Central memory CD8-positive, alpha-beta T cell (primary cell): ENCODE measurements around the gene TMEM30A.

Source experiments
- ATAC-seq: fragments of 150-1000 bp; cut with Tn5 transposase; replicated peaks from 2 replicates; pipeline ENCODE4 v1.10.0; 2022; ENCODE audit warnings: mild to moderate bottlenecking, moderate FRiP score, moderate number of reproducible peaks; ENCODE audit not compliant: poor library complexity, severe bottlenecking; ENCODE audit errors: extremely low read depth
- DNase-seq, 2 donors: peaks; one replicate each; pipeline ENCODE4 v3.0.0; 2021; ENCODE audit warnings: low spot score in 2 of 2
- H3K27ac Mint-ChIP-seq: one replicate; pipeline ENCODE4 v1.8.0; 2022; ENCODE audit warnings: low read depth, mild to moderate bottlenecking, moderate library complexity, mixed read lengths
- H3K27me3 Mint-ChIP-seq: one replicate; pipeline ENCODE4 v1.8.0; 2022; ENCODE audit warnings: mixed read lengths
- H3K36me3 Mint-ChIP-seq: one replicate; pipeline ENCODE4 v1.8.0; 2022; ENCODE audit warnings: mild to moderate bottlenecking, moderate library complexity, mixed read lengths; ENCODE audit not compliant: insufficient read depth
- H3K4me1 Mint-ChIP-seq: one replicate; pipeline ENCODE4 v1.8.0; 2022; ENCODE audit warnings: mixed read lengths
- H3K4me3 Mint-ChIP-seq: one replicate; pipeline ENCODE4 v1.8.0; 2022; ENCODE audit warnings: mild to moderate bottlenecking, moderate library complexity, mixed read lengths
- H3K9me3 Mint-ChIP-seq: one replicate; pipeline ENCODE4 v1.8.0; 2022; ENCODE audit warnings: mixed read lengths

The TMEM30A gene

GRCh38 chr6:75217193-75217592, 67.4 kb downstream of the TMEM30A start:
- Mint-ChIP-seq H3K27me3 (peaks cover 46% of the 10 kb centered on the region), H3K4me3 (no peak overlapping the region), H3K9me3 (no peaks in the 10 kb centered on the region), H3K36me3 (no peaks in the 10 kb centered on the region), H3K27ac (no peak overlapping the region), H3K4me1 (no peaks in the 10 kb centered on the region)
- no peak for DNase-seq
- no peak for ATAC-seq

GRCh38 chr6:75215291-75215690, 69.3 kb downstream of the TMEM30A start:
- Mint-ChIP-seq H3K36me3 (no peaks in the 10 kb centered on the region), H3K9me3 (no peaks in the 10 kb centered on the region), H3K4me3 (no peak overlapping the region), H3K27me3 (peaks cover 52% of the 10 kb centered on the region), H3K27ac (no peak overlapping the region), H3K4me1 (peaks cover 5% of the 10 kb centered on the region)
- no peak for DNase-seq
- ATAC-seq = no peak

GRCh38 chr6:75213732-75214131, 70.9 kb downstream of the TMEM30A start:
- no peak overlapping the region for H3K4me3 Mint-ChIP-seq
- no peak overlapping the region for H3K27ac Mint-ChIP-seq
- peaks cover 10% of the 10 kb centered on the region for H3K4me1 Mint-ChIP-seq
- H3K9me3 Mint-ChIP-seq = no peaks in the 10 kb centered on the region
- H3K27me3 Mint-ChIP-seq = peaks cover 52% of the 10 kb centered on the region
- peaks cover 1% of the 10 kb centered on the region for H3K36me3 Mint-ChIP-seq
- DNase-seq (no peak), ATAC-seq (no peak)

- no peak for ATAC-seq
- Mint-ChIP-seq H3K9me3 (no peaks in the 10 kb centered on the region), H3K4me1 (peaks cover 17% of the 10 kb centered on the region), H3K36me3 (peaks cover 5% of the 10 kb centered on the region), H3K4me3 (no peak overlapping the region), H3K27me3 (peaks cover 52% of the 10 kb centered on the region), H3K27ac (no peak overlapping the region)
- DNase-seq = no peak
Observed at GRCh38 chr6:75213112-75213511, 71.5 kb downstream of the TMEM30A start.

GRCh38 chr6:75211920-75212590, 72.5 kb downstream of the TMEM30A start:
- peaks cover 27% of the 10 kb centered on the region for H3K4me1 Mint-ChIP-seq
- ATAC-seq = no peak
- H3K27ac Mint-ChIP-seq = no peak overlapping the region
- peaks cover 62% of the 10 kb centered on the region for H3K27me3 Mint-ChIP-seq
- no peak overlapping the region for H3K4me3 Mint-ChIP-seq
- H3K9me3 Mint-ChIP-seq = no peaks in the 10 kb centered on the region
- peaks cover 14% of the 10 kb centered on the region for H3K36me3 Mint-ChIP-seq
- no peak for DNase-seq

- DNase-seq = peak in 1 of 2 donors; percentile 33
- Mint-ChIP-seq H3K27me3 (peaks cover 71% of the 10 kb centered on the region), H3K27ac (no peak overlapping the region), H3K4me1 (peaks cover 37% of the 10 kb centered on the region), H3K36me3 (peaks cover 17% of the 10 kb centered on the region), H3K9me3 (no peaks in the 10 kb centered on the region), H3K4me3 (no peak overlapping the region)
- ATAC-seq = no peak
Observed at GRCh38 chr6:75210885-75211739, 73.5 kb downstream of the TMEM30A start.

- Mint-ChIP-seq H3K27ac (no peak overlapping the region), H3K36me3 (peaks cover 20% of the 10 kb centered on the region), H3K27me3 (peaks cover 81% of the 10 kb centered on the region), H3K4me1 (peaks cover 55% of the 10 kb centered on the region), H3K4me3 (peak overlapping the region; percentile 72), H3K9me3 (no peaks in the 10 kb centered on the region)
- no peak for ATAC-seq
- DNase-seq = no peak
Observed at GRCh38 chr6:75209184-75209723, 75.3 kb downstream of the TMEM30A start.

- peak overlapping the region; percentile 72 for H3K4me3 Mint-ChIP-seq
- H3K27ac Mint-ChIP-seq = peak overlapping the region; percentile 76
- peaks cover 20% of the 10 kb centered on the region for H3K36me3 Mint-ChIP-seq
- peaks cover 57% of the 10 kb centered on the region for H3K4me1 Mint-ChIP-seq
- peaks cover 88% of the 10 kb centered on the region for H3K27me3 Mint-ChIP-seq
- H3K9me3 Mint-ChIP-seq = no peaks in the 10 kb centered on the region
- ATAC-seq (peak; percentile 73), DNase-seq (peak; percentile 71 to 75)
Observed at GRCh38 chr6:75208298-75209183, 76.1 kb downstream of the TMEM30A start.

GRCh38 chr6:75206576-75207342, 77.8 kb downstream of the TMEM30A start:
- Mint-ChIP-seq H3K4me3 (peak overlapping the region; percentile 72), H3K27ac (no peak overlapping the region), H3K4me1 (peaks cover 63% of the 10 kb centered on the region), H3K27me3 (peaks cover 96% of the 10 kb centered on the region), H3K36me3 (peaks cover 22% of the 10 kb centered on the region), H3K9me3 (no peaks in the 10 kb centered on the region)
- no peak for ATAC-seq
- no peak for DNase-seq

- H3K27ac Mint-ChIP-seq = no peak within 1 kb of the TSS
- no peak for ATAC-seq
- H3K4me3 Mint-ChIP-seq = peak within 1 kb of the TSS; percentile 72
- H3K36me3 Mint-ChIP-seq = peaks cover 22% of the 10 kb centered on the region
- no peaks in the 10 kb centered on the region for H3K9me3 Mint-ChIP-seq
- no peak for DNase-seq
- peaks cover 96% of the 10 kb centered on the region for H3K27me3 Mint-ChIP-seq
- H3K4me1 Mint-ChIP-seq = peaks cover 58% of the 10 kb centered on the region
Observed at GRCh38 chr6:75205776-75206575, 78.6 kb downstream of the TMEM30A start, which contains the start of gene COL12A1. Gene COL12A1 (minus strand): TSS chr6:75206053. CDS start chr6:75202792, 3,261 bp downstream.
